ENCODE results near the gene LIPC. TPM values are rescaled to one million over a fixed set of nuclear protein-coding genes. Genes with fewer than 3 reads are reported as not detected.

LIPC gene
- total RNA-seq, 1 donor from 2014 or later, result 0.64 TPM

GRCh38 chr15:58460872-58461271 is 29.1 kb downstream of the LIPC start:
- Histone ChIP-seq H3K4me3 (no peak overlapping the region), H3K36me3 (no peaks in the 10 kb centered on the region), H3K27me3 (no peaks in the 10 kb centered on the region), H3K27ac (no peak overlapping the region), H3K4me1 (peaks cover 21% of the 10 kb centered on the region), H3K9me3 (no peaks in the 10 kb centered on the region)
- TF ChIP-seq CTCF (IDR thresholded peaks at IDR 0.05), result no peak
- intact Hi-C loops (cut with DNase I), result no loop called here
- DNase-seq (no peak), ATAC-seq (no peak)

GRCh38 chr15:58462547-58462946 is 30.8 kb downstream of the LIPC start:
- no peaks in the 10 kb centered on the region for H3K9me3 ChIP-seq
- DNase-seq, result no peak

GRCh38 chr15:58462973-58463663 is 31.3 kb downstream of the LIPC start:
- Histone ChIP-seq H3K4me3 (no peak overlapping the region), H3K4me1 (peaks cover 18% of the 10 kb centered on the region), H3K27me3 (no peaks in the 10 kb centered on the region), H3K36me3 (no peaks in the 10 kb centered on the region), H3K9me3 (no peaks in the 10 kb centered on the region), H3K27ac (no peak overlapping the region)
- intact Hi-C loops (cut with DNase I), result no loop called here
- ATAC-seq (no peak), DNase-seq (no peak)
- no peak for TF ChIP-seq CTCF (IDR thresholded peaks at IDR 0.05)

More at GRCh38 chr15:58462547-58462946, 30.8 kb downstream of the LIPC start:
- no peak for TF ChIP-seq CTCF (IDR thresholded peaks at IDR 0.05)
- Histone ChIP-seq H3K27ac (no peak overlapping the region), H3K4me3 (no peak overlapping the region), H3K27me3 (no peaks in the 10 kb centered on the region), H3K36me3 (no peaks in the 10 kb centered on the region), H3K4me1 (peaks cover 18% of the 10 kb centered on the region)
- peak; percentile 88 for ATAC-seq
- intact Hi-C loops (cut with DNase I), result no loop called here

- no peak for ATAC-seq
- intact Hi-C loops (cut with DNase I), result no loop called here
- no peak for DNase-seq
- Histone ChIP-seq H3K4me1 (peaks cover 10% of the 10 kb centered on the region), H3K36me3 (no peaks in the 10 kb centered on the region), H3K27ac (no peak overlapping the region), H3K9me3 (no peaks in the 10 kb centered on the region), H3K27me3 (no peaks in the 10 kb centered on the region), H3K4me3 (no peak overlapping the region)
- no peak for TF ChIP-seq CTCF (IDR thresholded peaks at IDR 0.05)
Measured at GRCh38 chr15:58463815-58464650, 32.2 kb downstream of the LIPC start.

- Histone ChIP-seq H3K4me1 (peaks cover 1% of the 10 kb centered on the region), H3K4me3 (no peak overlapping the region), H3K9me3 (no peaks in the 10 kb centered on the region), H3K27ac (no peak overlapping the region), H3K36me3 (no peaks in the 10 kb centered on the region), H3K27me3 (no peaks in the 10 kb centered on the region)
- intact Hi-C loops (cut with DNase I), result no loop called here
- DNase-seq, result no peak
- no peak for ATAC-seq
- no peak for TF ChIP-seq CTCF (IDR thresholded peaks at IDR 0.05)
Measured at GRCh38 chr15:58465070-58465469, 33.3 kb downstream of the LIPC start.

Measured in upper lobe of right lung (tissue), 1 donor.